GM19035 (cell line): Measurements from ENCODE around the gene TMTC2.

Experiments
- ATAC-seq: cut with Tn5 transposase; IDR thresholded peaks from one replicate; pipeline ENCODE4 v1.9.1; 2021; ENCODE audit not compliant: unreplicated experiment

The TMTC2 gene

DNA sequence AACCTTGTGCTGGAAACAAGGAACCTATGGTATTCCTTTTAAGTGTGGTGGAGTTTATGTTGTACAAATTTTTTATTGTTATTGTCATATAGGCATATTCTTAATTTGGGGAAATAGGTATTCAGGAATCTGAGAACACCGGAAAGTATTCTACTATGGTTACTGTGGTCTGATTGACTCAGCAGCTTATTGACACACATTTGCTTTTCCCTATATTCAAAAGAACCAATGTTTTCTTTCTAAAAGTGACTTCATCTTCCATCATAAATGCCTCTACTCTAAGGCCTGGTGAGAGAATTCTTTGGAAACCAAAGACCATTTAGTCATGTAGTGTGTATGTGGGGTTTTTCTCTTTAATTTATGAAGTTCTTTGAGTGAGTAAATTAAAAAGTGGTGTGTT lies 474.8 kb downstream of the TMTC2 start:
- no peak for ATAC-seq

DNA sequence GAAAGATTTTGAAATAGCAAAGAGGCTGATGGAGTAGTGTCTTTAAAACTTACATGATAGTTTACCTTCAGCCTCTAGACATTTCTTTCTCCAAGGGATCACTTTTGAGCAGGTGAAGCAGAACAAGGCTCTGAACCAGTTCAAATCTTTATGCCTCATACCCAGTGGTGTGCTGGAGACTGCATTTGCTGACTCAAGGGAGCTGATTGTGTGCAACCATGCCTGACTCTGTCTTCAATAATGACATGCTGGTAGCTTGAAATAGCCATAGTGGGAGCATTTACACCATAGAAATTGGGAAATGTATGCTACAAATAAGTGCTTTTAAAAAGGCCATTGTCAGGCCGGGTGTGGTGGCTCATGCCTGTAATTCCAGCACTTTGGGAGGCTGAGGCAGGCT lies 482.0 kb downstream of the TMTC2 start:
- no peak for ATAC-seq

DNA sequence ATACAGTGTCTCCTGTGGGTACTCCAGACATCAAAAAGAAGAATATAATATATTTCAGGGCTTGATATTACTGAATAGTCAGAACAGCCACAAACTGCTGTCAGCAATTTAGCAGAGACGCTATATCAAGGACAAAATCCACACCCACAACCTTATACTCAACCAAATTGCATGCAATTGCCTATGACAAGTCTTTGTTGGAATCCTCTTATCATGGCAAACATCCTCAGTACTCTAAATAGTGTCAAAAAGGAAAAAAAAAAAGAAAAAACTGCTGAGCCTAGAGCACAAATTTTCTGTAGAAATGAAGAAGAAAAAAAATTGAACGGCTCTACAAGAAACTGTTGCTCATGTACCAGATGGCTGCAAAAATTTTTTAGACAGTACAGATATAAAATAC lies 485.7 kb downstream of the TMTC2 start:
- no peak for ATAC-seq

- ATAC-seq = no peak
Measured at GRCh38 chr12:83172866-83173649, 486.4 kb downstream of the TMTC2 start.

DNA sequence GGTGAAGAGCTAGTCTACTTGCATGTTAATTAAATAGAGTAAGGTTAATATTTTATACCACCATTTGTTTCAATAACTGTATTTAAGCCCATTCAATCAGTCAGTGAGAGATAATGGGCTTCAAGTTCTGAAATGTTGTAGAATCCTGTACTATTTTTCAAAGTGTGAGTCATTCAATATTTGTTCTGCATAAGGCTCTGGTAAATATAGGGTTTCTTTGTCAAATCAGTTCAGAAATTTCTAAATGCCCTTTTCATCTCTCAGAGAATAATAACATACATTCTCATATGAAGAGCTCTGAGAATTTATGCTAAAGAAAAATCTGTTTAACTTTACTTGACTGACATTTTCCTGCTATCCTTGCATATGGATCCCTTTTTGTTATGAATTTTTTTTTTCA lies 493.3 kb downstream of the TMTC2 start:
- ATAC-seq = no peak

DNA sequence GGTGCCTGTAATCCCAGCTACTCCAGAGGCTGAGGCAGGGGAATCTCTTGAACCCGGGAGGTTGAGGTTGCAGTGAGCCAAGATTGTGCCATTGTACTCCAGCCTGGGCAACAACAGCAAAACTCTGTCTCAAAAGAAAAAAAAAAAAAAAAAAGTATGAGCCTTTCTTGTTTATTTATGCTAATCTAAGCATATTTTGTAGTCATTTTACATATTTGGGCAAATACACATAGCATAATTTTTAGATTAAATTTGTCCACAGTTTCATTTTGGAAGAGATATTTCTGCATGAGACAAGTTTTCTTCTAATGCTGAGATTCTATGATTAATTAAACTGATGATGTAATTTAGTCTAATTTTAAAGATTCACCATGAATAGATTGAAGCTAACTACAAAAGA lies 494.4 kb downstream of the TMTC2 start:
- ATAC-seq = no peak

DNA sequence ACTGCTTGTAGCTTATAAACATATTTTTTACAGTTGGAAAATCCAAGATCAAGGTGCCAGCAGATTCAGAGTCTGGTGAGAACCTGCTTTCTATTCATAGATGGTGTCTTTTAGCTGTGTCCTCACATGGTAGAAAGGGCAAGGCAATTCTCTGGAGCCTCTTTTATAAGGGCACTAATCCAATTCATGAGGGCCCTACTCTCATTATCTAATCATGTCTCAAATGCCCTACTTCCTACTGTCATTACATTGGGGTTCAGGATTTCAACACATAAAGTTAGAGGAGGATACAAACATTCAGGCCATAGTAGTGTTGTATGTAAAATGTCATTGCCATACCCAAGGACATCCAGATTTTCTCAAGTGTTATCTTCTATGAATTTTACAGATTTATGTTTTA lies 496.4 kb downstream of the TMTC2 start:
- no peak for ATAC-seq
